Naive thymus-derived CD4-positive, alpha-beta T cell (primary cell): ENCODE measurements around the gene GINS2. TPM values are rescaled to one million over a fixed set of nuclear protein-coding genes. Genes with fewer than 3 reads are reported as not detected.

Source experiments
- ATAC-seq: fragments of 150-1000 bp; cut with Tn5 transposase; 2 replicates; pipeline ENCODE4 v1.10.0; 2021; ENCODE audit warnings: mild to moderate bottlenecking, moderate library complexity
- CTCF ChIA-PET: fragments of 350-600 bp; sonication (Branson Sonifier 250); formaldehyde crosslinking; loops from one replicate; lab custom pipeline; 2021; ENCODE audit warnings: antibody characterized with exemption; lab: Charles Lee
- POLR2A ChIA-PET: fragments of 350-600 bp; sonication (Branson Sonifier 250); formaldehyde crosslinking; loops from one replicate; lab custom pipeline; 2021; ENCODE audit warnings: antibody characterized with exemption, inconsistent platforms; lab: Charles Lee
- DNase-seq, 9 donors: peaks; one replicate each; pipeline versions ENCODE4 v3.0.0 to v3.0.0-alpha.2; 2020 to 2022; ENCODE audit warnings: mixed read lengths in 1 of 9
- H3K27ac ChIP-seq: one replicate; pipeline ENCODE4 v1.7.0; 2013; ENCODE audit warnings: mild to moderate bottlenecking, low read depth, low read length, moderate library complexity
- H3K27me3 ChIP-seq, 2 donors: one replicate each; pipeline ENCODE4 v1.7.0; 2013; ENCODE audit warnings: low read length in 2 of 2, mild to moderate bottlenecking in 2 of 2, moderate library complexity in 2 of 2; ENCODE audit not compliant: control insufficient read depth in 2 of 2, insufficient read depth in 2 of 2
- H3K36me3 ChIP-seq, 3 experiments: 1 replicate in 2 of 3; 2 replicates in 1 of 3; pipeline ENCODE4 v1.7.0; 2013; ENCODE audit warnings: low read length in 3 of 3, mild to moderate bottlenecking in 3 of 3, moderate library complexity in 1 of 3; ENCODE audit not compliant: insufficient read depth in 3 of 3, control insufficient read depth in 2 of 3
- H3K4me1 ChIP-seq, 2 donors: one replicate each; pipeline ENCODE4 v1.7.0; 2013; ENCODE audit warnings: low read length in 2 of 2, mild to moderate bottlenecking in 2 of 2, moderate library complexity in 1 of 2; ENCODE audit not compliant: control insufficient read depth in 2 of 2, insufficient read depth in 2 of 2
- H3K4me3 ChIP-seq: 2 replicates; pipeline ENCODE4 v1.7.0; 2013; ENCODE audit warnings: mild to moderate bottlenecking, low read length
- H3K9me3 ChIP-seq, 3 experiments: 1 replicate in 2 of 3; 2 replicates in 1 of 3; pipeline ENCODE4 v1.7.0; 2013; ENCODE audit warnings: low read length in 3 of 3; ENCODE audit not compliant: control insufficient read depth in 2 of 3
- H3K27ac Mint-ChIP-seq, 9 donors: one replicate each; pipeline ENCODE4 v1.8.0; 2020 to 2022; ENCODE audit warnings: mixed read lengths in 9 of 9, mild to moderate bottlenecking in 8 of 9, moderate library complexity in 5 of 9, inconsistent platforms in 2 of 9
- H3K27me3 Mint-ChIP-seq, 5 donors: one replicate each; pipeline ENCODE4 v1.8.0; 2021 to 2022; ENCODE audit warnings: mixed read lengths in 5 of 5, mild to moderate bottlenecking in 1 of 5
- H3K36me3 Mint-ChIP-seq, 5 donors: one replicate each; pipeline ENCODE4 v1.8.0; 2020 to 2022; ENCODE audit warnings: mixed read lengths in 5 of 5, mild to moderate bottlenecking in 3 of 5, inconsistent platforms in 1 of 5
- H3K4me1 Mint-ChIP-seq, 7 donors: one replicate each; pipeline ENCODE4 v1.8.0; 2020 to 2022; ENCODE audit warnings: mixed read lengths in 7 of 7, mild to moderate bottlenecking in 3 of 7, inconsistent platforms in 1 of 7
- H3K4me3 Mint-ChIP-seq, 10 donors: one replicate each; pipeline ENCODE4 v1.8.0; 2020 to 2022; ENCODE audit warnings: mild to moderate bottlenecking in 10 of 10, mixed read lengths in 10 of 10, moderate library complexity in 6 of 10, inconsistent platforms in 2 of 10
- H3K9me3 Mint-ChIP-seq, 11 donors: one replicate each; pipeline ENCODE4 v1.8.0; 2020 to 2022; ENCODE audit warnings: mixed read lengths in 11 of 11, mild to moderate bottlenecking in 4 of 11, inconsistent platforms in 1 of 11, moderate library complexity in 1 of 11
- intact Hi-C, 2 donors: fragments of 100-400 bp; cut with micrococcal nuclease; formaldehyde crosslinking; loops; one replicate each; pipeline ENCODE4 v1.15.1; 2023
- polyA plus RNA-seq, 2 donors: library from polyadenylated mRNA; unstranded; fragments of 300-500 nt; fragmentation: Illumina TruSeq; gene quantifications; one replicate each; pipeline ENCODE4 v1.2.3, GENCODE V29; 2021
- total RNA-seq, 6 experiments: library from RNA in 5 of 6; stranded (reverse) in 5 of 6; gene quantifications; 1 replicate in 5 of 6; 2 replicates in 1 of 6; pipeline ENCODE4 v1.2.3 and lab custom pipeline; 2021 to 2026

GINS2 gene
- total and polyA plus RNA-seq, 7 experiments from 2014 or later, result 1.0 to 43.6 (median 1.9) TPM

DNA sequence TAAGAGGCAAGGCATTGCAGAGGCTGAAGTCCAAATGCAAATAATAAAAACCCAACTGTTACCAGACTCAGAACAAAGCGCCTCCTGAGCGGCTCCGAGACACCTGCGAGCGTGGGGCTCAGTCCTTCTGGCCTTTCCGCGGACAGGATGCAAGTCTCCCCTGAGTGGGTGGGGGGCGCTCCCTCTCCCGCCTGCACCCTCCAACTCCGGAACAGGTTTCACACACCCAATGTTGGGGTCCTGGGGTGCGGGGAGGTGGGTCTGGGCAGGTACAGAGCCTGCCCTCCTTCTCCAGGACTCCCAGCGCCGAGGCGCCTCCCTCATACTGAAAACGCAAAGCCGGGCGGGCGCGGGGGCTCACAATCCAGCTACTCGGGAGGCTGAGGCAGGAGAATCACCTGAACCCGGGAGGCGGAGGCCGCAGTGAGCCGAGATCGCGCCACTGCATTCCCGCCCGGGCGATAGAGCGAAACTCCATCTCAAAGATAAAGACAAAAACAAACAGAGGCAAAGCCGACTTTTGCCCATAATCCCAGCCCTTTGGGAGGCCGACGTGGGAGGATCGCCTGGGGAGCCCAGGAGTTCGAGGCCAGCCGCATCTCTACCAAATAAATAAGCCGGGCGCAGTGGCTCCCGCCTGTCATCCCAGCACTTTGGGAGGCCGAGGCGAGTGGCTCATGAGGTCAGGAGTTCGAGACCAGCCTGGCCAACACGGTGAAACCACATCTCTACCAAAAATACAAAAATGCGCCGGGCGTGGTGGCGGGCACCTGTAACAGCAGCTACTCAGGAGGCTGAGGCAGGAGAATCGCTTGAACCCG lies 893 bp downstream of the GINS2 start:
- Mint-ChIP-seq H3K36me3 (peaks cover 0 to 5% (median 0%) of the 10 kb centered on the region in 5 donors), H3K9me3 (no peaks in the 10 kb centered on the region), H3K4me1 (peaks cover 3 to 21% (median 7%) of the 10 kb centered on the region in 7 donors), H3K27ac (peak overlapping the region in 2 of 9 donors; percentile 56 to 63), H3K27me3 (peaks cover 0 to 6% (median 0%) of the 10 kb centered on the region in 5 donors), H3K4me3 (peak overlapping the region; percentile 58 to 85 (median 74))
- ChIA-PET CTCF (no interaction called here), POLR2A (no interaction called here)
- H3K36me3 ChIP-seq, result no peaks in the 10 kb centered on the region
- ATAC-seq (no peak), DNase-seq (no peak)
- peaks cover 5% of the 10 kb centered on the region in 2 donors for H3K4me1 ChIP-seq
- peak overlapping the region; percentile 69 for H3K4me3 ChIP-seq
- intact Hi-C loops, result loop anchor here (2.0 to 5.0 kb wide), 6 partner anchors 71 to 381 kb away; partner anchors contain the start of genes COX4I1 (in 1 of the 2), EMC8 (in 1 of the 2) and GSE1 (in 1 of the 2)
- H3K9me3 ChIP-seq, result no peaks in the 10 kb centered on the region
- H3K27ac ChIP-seq, result no peak overlapping the region
- no peaks in the 10 kb centered on the region for H3K27me3 ChIP-seq

DNA sequence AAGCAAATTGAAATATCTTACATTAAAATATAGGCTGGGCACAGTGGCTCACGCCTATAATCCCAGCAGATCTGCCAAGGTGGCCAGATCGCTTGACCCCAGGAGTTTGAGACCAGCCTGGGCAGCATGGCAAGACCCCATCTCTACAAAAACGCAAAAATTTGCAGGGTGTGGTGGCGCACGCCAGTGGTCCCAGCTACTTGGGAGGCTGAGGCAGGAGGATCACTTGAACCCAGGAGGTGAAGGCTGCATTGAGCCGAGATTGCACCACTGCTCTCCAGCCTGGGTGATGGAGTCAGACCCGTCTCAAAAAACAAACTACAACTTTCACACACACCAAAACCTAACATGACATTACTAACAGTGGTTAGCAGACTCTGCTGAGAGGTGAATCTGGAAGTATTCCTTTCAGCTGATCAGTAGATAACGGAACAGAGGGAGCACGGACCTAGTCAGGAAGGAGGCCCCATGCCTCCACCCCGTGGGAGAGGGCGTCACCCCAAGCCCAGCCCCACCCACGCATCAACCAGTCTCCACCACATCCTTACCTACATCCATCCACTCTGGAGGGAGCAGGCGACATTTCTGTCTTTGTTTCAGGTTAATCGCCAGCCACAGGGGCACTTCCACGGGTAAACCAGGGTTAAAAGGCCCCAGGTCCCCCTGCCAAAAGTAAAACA lies 1.7 kb downstream of the GINS2 start:
- Histone ChIP-seq H3K36me3 (no peaks in the 10 kb centered on the region), H3K27me3 (no peaks in the 10 kb centered on the region), H3K4me3 (no peak overlapping the region), H3K27ac (no peak overlapping the region), H3K9me3 (no peaks in the 10 kb centered on the region), H3K4me1 (peaks cover 5% of the 10 kb centered on the region in 2 donors)
- H3K4me1 Mint-ChIP-seq, result peaks cover 3 to 21% (median 7%) of the 10 kb centered on the region in 7 donors
- no peak for ATAC-seq
- no peak overlapping the region for H3K27ac Mint-ChIP-seq
- ChIA-PET POLR2A (no interaction called here), CTCF (no interaction called here)
- no peak for DNase-seq
- H3K27me3 Mint-ChIP-seq, result peaks cover 0 to 6% (median 0%) of the 10 kb centered on the region in 5 donors
- no peaks in the 10 kb centered on the region for H3K9me3 Mint-ChIP-seq
- peaks cover 0 to 5% (median 0%) of the 10 kb centered on the region in 5 donors for H3K36me3 Mint-ChIP-seq
- intact Hi-C loops, result loop anchor here (5.0 kb wide), 4 partner anchors 70 to 380 kb away; partner anchors contain the start of genes COX4I1 (in 1 of the 2) and EMC8 (in 1 of the 2)
- H3K4me3 Mint-ChIP-seq, result peak overlapping the region; percentile 6 to 80 (median 56)

GRCh38 chr16:85685251-85685650 lies 3.5 kb downstream of the GINS2 start:
- H3K27me3 Mint-ChIP-seq, result peaks cover 0 to 2% (median 0%) of the 10 kb centered on the region in 5 donors
- no peaks in the 10 kb centered on the region for H3K9me3 Mint-ChIP-seq
- POLR2A ChIA-PET, result no interaction called here
- no peak for ATAC-seq
- CTCF ChIA-PET, result interaction anchor here (0.7 kb wide), 1 partner anchor 152 kb away, joined by 9 read pairs; no protein-coding TSS in a partner anchor
- H3K4me3 ChIP-seq, result no peak overlapping the region
- no peaks in the 10 kb centered on the region for H3K36me3 ChIP-seq
- no peak overlapping the region for H3K27ac ChIP-seq
- no peaks in the 10 kb centered on the region for H3K9me3 ChIP-seq
- no peak overlapping the region for H3K4me3 Mint-ChIP-seq
- no peaks in the 10 kb centered on the region for H3K27me3 ChIP-seq
- peaks cover 5% of the 10 kb centered on the region in 2 donors for H3K4me1 ChIP-seq
- no peak overlapping the region for H3K27ac Mint-ChIP-seq
- intact Hi-C loops, result loop anchor here (5.0 kb wide), 4 partner anchors 68 to 378 kb away; partner anchors contain the start of genes COX4I1 (in 1 of the 2) and EMC8 (in 1 of the 2)
- DNase-seq, result no peak
- peaks cover 6 to 31% (median 7%) of the 10 kb centered on the region in 7 donors for H3K4me1 Mint-ChIP-seq
- peaks cover 0 to 10% (median 3%) of the 10 kb centered on the region in 5 donors for H3K36me3 Mint-ChIP-seq

DNA sequence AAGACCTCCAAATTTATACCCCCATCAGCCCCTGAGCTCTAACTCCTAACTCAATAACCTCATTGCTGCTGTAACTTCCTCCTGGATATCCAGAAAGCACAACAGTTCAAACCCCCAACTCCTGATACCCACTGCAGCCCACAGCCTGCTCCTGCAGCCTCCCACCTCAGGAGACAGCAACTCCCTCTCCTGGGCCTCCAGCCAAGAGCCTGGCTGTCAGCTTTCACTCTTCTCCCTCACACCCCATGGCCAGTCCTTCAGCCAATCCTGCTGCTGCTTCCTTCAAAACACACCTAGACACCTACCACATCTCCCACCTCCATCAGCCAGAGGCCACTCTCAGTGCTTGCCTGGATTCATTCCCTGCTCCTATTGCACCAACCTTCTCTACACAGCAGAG lies 5.4 kb downstream of the GINS2 start:
- no peaks in the 10 kb centered on the region for H3K9me3 ChIP-seq
- H3K36me3 ChIP-seq, result no peaks in the 10 kb centered on the region
- DNase-seq (no peak), ATAC-seq (no peak)
- Mint-ChIP-seq H3K9me3 (no peaks in the 10 kb centered on the region), H3K4me1 (peaks cover 6 to 28% (median 9%) of the 10 kb centered on the region in 7 donors), H3K36me3 (peaks cover 0 to 10% (median 3%) of the 10 kb centered on the region in 5 donors), H3K27ac (peak overlapping the region in 1 of 9 donors; percentile 22), H3K27me3 (no peaks in the 10 kb centered on the region), H3K4me3 (no peak overlapping the region)
- no peak overlapping the region for H3K27ac ChIP-seq
- H3K4me1 ChIP-seq, result no peaks in the 10 kb centered on the region
- H3K4me3 ChIP-seq, result no peak overlapping the region
- ChIA-PET POLR2A (interaction anchor here (1.0 kb wide), 1 partner anchor 12 kb away, joined by 3 read pairs; no protein-coding TSS in a partner anchor), CTCF (interaction anchor here (0.8 kb wide), 1 partner anchor 23 kb away, joined by 3 read pairs; no protein-coding TSS in a partner anchor)
- intact Hi-C loops, result no loop called here
- no peaks in the 10 kb centered on the region for H3K27me3 ChIP-seq

- H3K27ac ChIP-seq, result no peak overlapping the region
- peaks cover 0 to 10% (median 3%) of the 10 kb centered on the region in 5 donors for H3K36me3 Mint-ChIP-seq
- no peaks in the 10 kb centered on the region for H3K9me3 ChIP-seq
- no peaks in the 10 kb centered on the region for H3K27me3 Mint-ChIP-seq
- intact Hi-C loops, result no loop called here
- no peak for ATAC-seq
- no peaks in the 10 kb centered on the region for H3K36me3 ChIP-seq
- H3K27me3 ChIP-seq, result no peaks in the 10 kb centered on the region
- peaks cover 6 to 26% (median 7%) of the 10 kb centered on the region in 7 donors for H3K4me1 Mint-ChIP-seq
- no peak for DNase-seq
- no peak overlapping the region for H3K4me3 Mint-ChIP-seq
- H3K9me3 Mint-ChIP-seq, result no peaks in the 10 kb centered on the region
- POLR2A ChIA-PET, result interaction anchor here (0.6 kb wide), 1 partner anchor 222 kb away, joined by 4 read pairs; no protein-coding TSS in a partner anchor
- H3K4me3 ChIP-seq, result no peak overlapping the region
- no peak overlapping the region for H3K27ac Mint-ChIP-seq
- H3K4me1 ChIP-seq, result no peaks in the 10 kb centered on the region
- CTCF ChIA-PET, result no interaction called here
These were observed 6.2 kb downstream of the GINS2 start for GRCh38 chr16:85682516-85682915.

GRCh38 chr16:85681255-85681654 lies 7.5 kb downstream of the GINS2 start:
- peaks cover 0 to 10% (median 3%) of the 10 kb centered on the region in 5 donors for H3K36me3 Mint-ChIP-seq
- peak overlapping the region in 1 of 9 donors; percentile 10 for H3K27ac Mint-ChIP-seq
- intact Hi-C loops, result no loop called here
- peaks cover 0 to 17% (median 1%) of the 10 kb centered on the region in 7 donors for H3K4me1 Mint-ChIP-seq
- H3K9me3 Mint-ChIP-seq, result no peaks in the 10 kb centered on the region
- Histone ChIP-seq H3K36me3 (no peaks in the 10 kb centered on the region), H3K4me1 (no peaks in the 10 kb centered on the region), H3K4me3 (no peak overlapping the region), H3K9me3 (no peaks in the 10 kb centered on the region), H3K27me3 (no peaks in the 10 kb centered on the region), H3K27ac (no peak overlapping the region)
- CTCF ChIA-PET, result no interaction called here
- no peak for DNase-seq
- POLR2A ChIA-PET, result no interaction called here
- ATAC-seq, result no peak
- no peak overlapping the region for H3K4me3 Mint-ChIP-seq
- H3K27me3 Mint-ChIP-seq, result no peaks in the 10 kb centered on the region
